GM23338 (cell line): ENCODE measurements around the gene SH3BGR. TPM values are rescaled to one million over a fixed set of nuclear protein-coding genes. Genes with fewer than 3 reads are reported as not detected.

Experiments
- ATAC-seq: fragments of 200-7000 bp; cut with Tn5 transposase; 3 replicates; pipeline ENCODE4 v1.9.1; 2020
- DNase-seq: peaks from one replicate; pipeline ENCODE4 v3.0.0-alpha.2; 2015; ENCODE audit warnings: low spot score
- H2AFZ ChIP-seq: fragments of 200-600 bp; sonication (generic); 2 replicates; pipeline ENCODE4 v1.8.0; 2016; ENCODE audit warnings: antibody characterized with exemption, mild to moderate bottlenecking, moderate library complexity
- H3F3A ChIP-seq: fragments of 200-600 bp; sonication (generic); replicated peaks from 2 replicates; pipeline ENCODE4 v1.8.0; 2017; ENCODE audit warnings: antibody characterized with exemption, mixed run types, low read depth
- H3K27ac ChIP-seq: fragments of 200-600 bp; sonication (generic); 2 replicates; pipeline ENCODE4 v1.6.1; 2016; ENCODE audit warnings: low read depth
- H3K27me3 ChIP-seq: fragments of 200-600 bp; sonication (generic); 2 replicates; pipeline ENCODE4 v1.8.0; 2016; ENCODE audit warnings: mild to moderate bottlenecking, mixed run types, moderate library complexity; ENCODE audit not compliant: insufficient read depth
- H3K36me3 ChIP-seq: fragments of 200-600 bp; sonication (generic); 2 replicates; pipeline ENCODE4 v1.8.0; 2016; ENCODE audit warnings: mild to moderate bottlenecking; ENCODE audit not compliant: insufficient read depth
- H3K4me1 ChIP-seq: fragments of 200-600 bp; sonication (generic); 2 replicates; pipeline ENCODE4 v1.8.0; 2016; ENCODE audit warnings: mild to moderate bottlenecking, moderate library complexity; ENCODE audit not compliant: insufficient read depth
- H3K4me2 ChIP-seq: fragments of 200-600 bp; sonication (generic); 2 replicates; pipeline ENCODE4 v1.7.1; 2017; ENCODE audit warnings: mixed run types
- H3K4me3 ChIP-seq: fragments of 200-600 bp; sonication (generic); 2 replicates; pipeline ENCODE4 v1.6.1; 2016; ENCODE audit warnings: mixed run types
- H3K79me2 ChIP-seq: fragments of 200-600 bp; sonication (generic); replicated peaks from 2 replicates; pipeline ENCODE4 v1.8.0; 2017; ENCODE audit warnings: mild to moderate bottlenecking; ENCODE audit not compliant: insufficient read depth
- H3K9me2 ChIP-seq: fragments of 200-600 bp; sonication (generic); 2 replicates; pipeline ENCODE4 v1.8.0; 2017; ENCODE audit not compliant: insufficient read depth
- H4K20me1 ChIP-seq: fragments of 200-600 bp; sonication (generic); replicated peaks from 2 replicates; pipeline ENCODE4 v1.8.0; 2017; ENCODE audit warnings: mild to moderate bottlenecking; ENCODE audit not compliant: insufficient read depth
- H3K27ac Mint-ChIP-seq: 2 replicates; pipeline ENCODE4 v1.8.0; 2020; ENCODE audit warnings: inconsistent platforms, mild to moderate bottlenecking, moderate library complexity, mixed read lengths
- H3K27me3 Mint-ChIP-seq: 3 replicates; pipeline ENCODE4 v1.8.0; 2022; ENCODE audit warnings: low read depth, mild to moderate bottlenecking, moderate library complexity, mixed read lengths, inconsistent platforms; ENCODE audit not compliant: insufficient read depth, poor library complexity
- H3K36me3 Mint-ChIP-seq: 3 replicates; pipeline ENCODE4 v1.8.0; 2021; ENCODE audit warnings: low read depth, mild to moderate bottlenecking, inconsistent platforms, moderate library complexity, mixed read lengths
- H3K4me1 Mint-ChIP-seq: 3 replicates; pipeline ENCODE4 v1.8.0; 2020; ENCODE audit warnings: mild to moderate bottlenecking, inconsistent platforms, mixed read lengths
- H3K4me3 Mint-ChIP-seq: 3 replicates; pipeline ENCODE4 v1.8.0; 2021; ENCODE audit warnings: moderate library complexity, mild to moderate bottlenecking, inconsistent platforms, mixed read lengths
- H3K9me3 Mint-ChIP-seq: 3 replicates; pipeline ENCODE4 v1.8.0; 2020; ENCODE audit warnings: moderate library complexity, mild to moderate bottlenecking, inconsistent platforms, mixed read lengths
- CREB1 ChIP-seq: fragments of 250-450 bp; sonication (Bioruptor Pico); IDR thresholded peaks from 2 replicates; pipeline ENCODE4 v1.5.0; 2020; ENCODE audit warnings: low read depth, mild to moderate bottlenecking, moderate library complexity
- EZH2 ChIP-seq: fragments of 200-600 bp; sonication (generic); IDR thresholded peaks from one replicate; pipeline ENCODE4 v1.8.0; 2017; ENCODE audit warnings: antibody characterized with exemption, mild to moderate bottlenecking, low read depth; ENCODE audit not compliant: unreplicated experiment
- EZH2phosphoT487 ChIP-seq: fragments of 200-600 bp; sonication (generic); IDR thresholded peaks from one replicate; pipeline ENCODE4 v1.8.1; 2018; ENCODE audit warnings: antibody characterized with exemption; ENCODE audit not compliant: unreplicated experiment
- JUNB ChIP-seq: IDR thresholded peaks from one replicate; pipeline ENCODE4 v1.6.1; 2016; ENCODE audit warnings: antibody characterized with exemption; ENCODE audit not compliant: unreplicated experiment
- NANOG ChIP-seq: IDR thresholded peaks from 2 replicates; pipeline ENCODE4 v1.6.1; 2016; ENCODE audit warnings: antibody characterized with exemption, borderline replicate concordance
- POLR2AphosphoS5 ChIP-seq: IDR thresholded peaks from 2 replicates; pipeline ENCODE4 v1.6.1; 2016; ENCODE audit warnings: antibody characterized with exemption, low read depth
- REST ChIP-seq: IDR thresholded peaks from one replicate; pipeline ENCODE4 v1.6.1; 2018; ENCODE audit warnings: antibody characterized with exemption; ENCODE audit not compliant: unreplicated experiment
- STAT1 ChIP-seq: IDR thresholded peaks from one replicate; pipeline ENCODE4 v1.6.1; 2016; ENCODE audit warnings: antibody characterized with exemption; ENCODE audit not compliant: unreplicated experiment
- ZNF114 ChIP-seq: fragments of 250-450 bp; sonication (Bioruptor Pico); IDR thresholded peaks from 2 replicates; pipeline ENCODE4 v1.5.0; 2020; ENCODE audit warnings: mild to moderate bottlenecking, moderate library complexity
- ZNF331 ChIP-seq: fragments of 250-450 bp; sonication (Bioruptor Pico); IDR thresholded peaks from 2 replicates; pipeline ENCODE4 v1.5.0; 2020; ENCODE audit warnings: low read depth, mild to moderate bottlenecking, moderate library complexity
- ZNF462 ChIP-seq: fragments of 250-450 bp; sonication (Bioruptor Pico); IDR thresholded peaks from 2 replicates; pipeline ENCODE4 v1.5.0; 2020; ENCODE audit warnings: mild to moderate bottlenecking, moderate library complexity
- polyA plus RNA-seq: library from polyadenylated mRNA; unstranded; fragments of >200 nt; fragmentation: Nextera tagmentation; extraction: Ambion mirVana; gene quantifications from 2 replicates; pipeline ENCODE4 v1.2.1, GENCODE V29; 2016
- total RNA-seq: library from RNA; depleted of rRNA; stranded (reverse); fragments of >200 nt; shearing (Covaris generic); gene quantifications from 2 replicates; pipeline ENCODE4 v1.2.3, GENCODE V29; 2014
- TF ChIP-seq, protein P1 (sequence below), 2 experiments: fragments of 200-600 bp in 1 of 2; sonication (generic) in 1 of 2; conservative IDR thresholded peaks; 2 replicates each; pipeline versions ENCODE4 v1.5.1 to v1.6.1; 2016 to 2017; ENCODE audit warnings: antibody characterized with exemption in 2 of 2, low read depth in 2 of 2, mild to moderate bottlenecking in 2 of 2, moderate library complexity in 1 of 2
- TF ChIP-seq, protein P2 (sequence below): IDR thresholded peaks from 2 replicates; pipeline ENCODE4 v1.6.1; 2016; ENCODE audit warnings: antibody characterized with exemption

SH3BGR gene
- total and polyA plus RNA-seq, 2 experiments from 2014 or later = 5.9 to 18.9 TPM

GRCh38 chr21:39467746-39468145 lies 16.0 kb downstream of the SH3BGR start:
- H3K36me3 Mint-ChIP-seq = no peaks in the 10 kb centered on the region
- no peaks in the 10 kb centered on the region for H3K79me2 ChIP-seq
- no peak overlapping the region for H3K4me3 ChIP-seq
- no peak overlapping the region for H3K27ac ChIP-seq
- ATAC-seq (no peak), DNase-seq (no peak)
- no peaks in the 10 kb centered on the region for H4K20me1 ChIP-seq
- no peaks in the 10 kb centered on the region for H3F3A ChIP-seq
- peaks cover 5% of the 10 kb centered on the region; the same call in 1 of the 3 replicates for H3K9me3 Mint-ChIP-seq
- H3K9me2 ChIP-seq = no peaks in the 10 kb centered on the region
- H3K27me3 Mint-ChIP-seq = peaks cover 10% of the 10 kb centered on the region
- TF ChIP-seq STAT1 = no peak
- no peak for TF ChIP-seq ZNF331
- TF ChIP-seq, protein P1, sequence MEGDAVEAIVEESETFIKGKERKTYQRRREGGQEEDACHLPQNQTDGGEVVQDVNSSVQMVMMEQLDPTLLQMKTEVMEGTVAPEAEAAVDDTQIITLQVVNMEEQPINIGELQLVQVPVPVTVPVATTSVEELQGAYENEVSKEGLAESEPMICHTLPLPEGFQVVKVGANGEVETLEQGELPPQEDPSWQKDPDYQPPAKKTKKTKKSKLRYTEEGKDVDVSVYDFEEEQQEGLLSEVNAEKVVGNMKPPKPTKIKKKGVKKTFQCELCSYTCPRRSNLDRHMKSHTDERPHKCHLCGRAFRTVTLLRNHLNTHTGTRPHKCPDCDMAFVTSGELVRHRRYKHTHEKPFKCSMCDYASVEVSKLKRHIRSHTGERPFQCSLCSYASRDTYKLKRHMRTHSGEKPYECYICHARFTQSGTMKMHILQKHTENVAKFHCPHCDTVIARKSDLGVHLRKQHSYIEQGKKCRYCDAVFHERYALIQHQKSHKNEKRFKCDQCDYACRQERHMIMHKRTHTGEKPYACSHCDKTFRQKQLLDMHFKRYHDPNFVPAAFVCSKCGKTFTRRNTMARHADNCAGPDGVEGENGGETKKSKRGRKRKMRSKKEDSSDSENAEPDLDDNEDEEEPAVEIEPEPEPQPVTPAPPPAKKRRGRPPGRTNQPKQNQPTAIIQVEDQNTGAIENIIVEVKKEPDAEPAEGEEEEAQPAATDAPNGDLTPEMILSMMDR (conservative IDR thresholded peaks at IDR 0.05; ENCODE audit: low read depth in 2 of 2) = no peak
- TF ChIP-seq ZNF462 (CRISPR knock-in tag) = no peak
- no peak for TF ChIP-seq EZH2
- TF ChIP-seq CREB1 (CRISPR knock-in tag) = no peak
- no peak for TF ChIP-seq NANOG
- no peak for TF ChIP-seq ZNF114
- TF ChIP-seq, protein P2, sequence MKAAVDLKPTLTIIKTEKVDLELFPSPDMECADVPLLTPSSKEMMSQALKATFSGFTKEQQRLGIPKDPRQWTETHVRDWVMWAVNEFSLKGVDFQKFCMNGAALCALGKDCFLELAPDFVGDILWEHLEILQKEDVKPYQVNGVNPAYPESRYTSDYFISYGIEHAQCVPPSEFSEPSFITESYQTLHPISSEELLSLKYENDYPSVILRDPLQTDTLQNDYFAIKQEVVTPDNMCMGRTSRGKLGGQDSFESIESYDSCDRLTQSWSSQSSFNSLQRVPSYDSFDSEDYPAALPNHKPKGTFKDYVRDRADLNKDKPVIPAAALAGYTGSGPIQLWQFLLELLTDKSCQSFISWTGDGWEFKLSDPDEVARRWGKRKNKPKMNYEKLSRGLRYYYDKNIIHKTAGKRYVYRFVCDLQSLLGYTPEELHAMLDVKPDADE = no peak
- no peak for TF ChIP-seq POLR2AphosphoS5
- TF ChIP-seq REST = no peak
- TF ChIP-seq JUNB = no peak
- no peak for TF ChIP-seq EZH2phosphoT487
- H3K27me3 ChIP-seq = no peaks in the 10 kb centered on the region
- H3K27ac Mint-ChIP-seq = no peak overlapping the region
- no peak overlapping the region for H3K4me2 ChIP-seq
- H3K36me3 ChIP-seq = no peaks in the 10 kb centered on the region
- peaks cover 3% of the 10 kb centered on the region; the same call in 1 of the 2 replicates for H3K4me1 ChIP-seq
- peaks cover 11% of the 10 kb centered on the region for H3K4me1 Mint-ChIP-seq
- no peak overlapping the region for H2AFZ ChIP-seq
- H3K4me3 Mint-ChIP-seq = no peak overlapping the region
